ENCODE results near the gene CHMP4A. TPM values are rescaled to one million over a fixed set of nuclear protein-coding genes. Genes with fewer than 3 reads are reported as not detected.

The CHMP4A gene
- total and polyA plus RNA-seq, 2 of the 13 experiments (the other 11 are each of a cell fraction or from before 2014, with no cell fraction given): 83.6 to 113 TPM

DNA sequence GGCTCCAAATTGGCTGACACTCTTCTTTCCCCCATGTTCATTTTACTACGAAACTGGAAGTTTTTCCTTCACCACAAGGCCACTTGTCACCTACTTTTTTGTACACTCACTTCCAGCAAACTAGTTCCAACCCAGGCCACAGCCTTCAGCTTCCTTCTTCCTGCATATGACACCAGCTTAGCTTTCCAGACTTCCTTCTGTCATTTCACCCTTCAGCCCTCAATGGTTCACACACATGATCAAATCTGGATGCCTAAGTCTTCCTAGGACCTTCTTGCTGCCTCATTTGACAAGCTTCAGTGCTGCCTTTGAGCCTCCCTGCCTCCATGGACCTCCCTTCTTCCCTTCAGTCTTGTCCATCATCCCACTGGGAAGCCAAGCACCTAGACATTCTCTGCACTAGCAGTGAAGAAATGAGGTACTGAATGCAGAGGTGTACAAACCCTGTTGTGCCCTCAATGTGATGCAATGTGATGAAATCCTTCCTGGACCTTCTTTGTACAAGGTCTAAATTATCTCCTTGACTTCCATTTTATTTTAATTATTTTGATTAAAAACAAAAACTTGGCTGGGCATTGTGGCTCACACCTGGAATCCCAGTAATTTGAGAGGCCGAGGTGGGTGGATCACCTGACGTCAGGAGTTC is 45.7 kb downstream of the CHMP4A start (continued):
- TF ChIP-seq PAF1 (CRISPR knock-in tag; IDR thresholded peaks at IDR 0.05): 0 out of 2 replicates have a peak, but pooled peaks have one; percentile 64
- TF ChIP-seq, protein P1, sequence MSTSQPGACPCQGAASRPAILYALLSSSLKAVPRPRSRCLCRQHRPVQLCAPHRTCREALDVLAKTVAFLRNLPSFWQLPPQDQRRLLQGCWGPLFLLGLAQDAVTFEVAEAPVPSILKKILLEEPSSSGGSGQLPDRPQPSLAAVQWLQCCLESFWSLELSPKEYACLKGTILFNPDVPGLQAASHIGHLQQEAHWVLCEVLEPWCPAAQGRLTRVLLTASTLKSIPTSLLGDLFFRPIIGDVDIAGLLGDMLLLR (CRISPR knock-in tag; IDR thresholded peaks at IDR 0.05): no peak
- no peak for TF ChIP-seq IKZF4 (CRISPR knock-in tag; IDR thresholded peaks at IDR 0.05; ENCODE audit: borderline replicate concordance, low read depth, not compliant biosample characterization)
- no peak for TF ChIP-seq ZC3H13 (CRISPR knock-in tag; IDR thresholded peaks at IDR 0.05)
- no peak for TF ChIP-seq ZNF883 (CRISPR knock-in tag; IDR thresholded peaks at IDR 0.05; ENCODE audit: not compliant biosample characterization)
- no peak for TF ChIP-seq ZNF572 (CRISPR knock-in tag; IDR thresholded peaks at IDR 0.05)
- no peak for TF ChIP-seq TBX3 (IDR thresholded peaks at IDR 0.05; ENCODE audit: borderline replicate concordance)
- no peak for TF ChIP-seq ZNF496 (CRISPR knock-in tag; IDR thresholded peaks at IDR 0.05; ENCODE audit: insufficient replicate concordance)
- TF ChIP-seq, protein P2, sequence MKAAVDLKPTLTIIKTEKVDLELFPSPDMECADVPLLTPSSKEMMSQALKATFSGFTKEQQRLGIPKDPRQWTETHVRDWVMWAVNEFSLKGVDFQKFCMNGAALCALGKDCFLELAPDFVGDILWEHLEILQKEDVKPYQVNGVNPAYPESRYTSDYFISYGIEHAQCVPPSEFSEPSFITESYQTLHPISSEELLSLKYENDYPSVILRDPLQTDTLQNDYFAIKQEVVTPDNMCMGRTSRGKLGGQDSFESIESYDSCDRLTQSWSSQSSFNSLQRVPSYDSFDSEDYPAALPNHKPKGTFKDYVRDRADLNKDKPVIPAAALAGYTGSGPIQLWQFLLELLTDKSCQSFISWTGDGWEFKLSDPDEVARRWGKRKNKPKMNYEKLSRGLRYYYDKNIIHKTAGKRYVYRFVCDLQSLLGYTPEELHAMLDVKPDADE (CRISPR knock-in tag; IDR thresholded peaks at IDR 0.05): no peak
- peak; percentile 35 for TF ChIP-seq RBM22 (optimal IDR thresholded peaks at IDR 0.05; ENCODE audit: low read length)
- no peak for TF ChIP-seq RFXANK (CRISPR knock-in tag; IDR thresholded peaks at IDR 0.05)
- no peak for TF ChIP-seq MED1 (CRISPR knock-in tag; IDR thresholded peaks at IDR 0.05)
- no peak for TF ChIP-seq ZNF33A (CRISPR knock-in tag; IDR thresholded peaks at IDR 0.05; ENCODE audit: borderline replicate concordance)
- TF ChIP-seq CEBPB (IDR thresholded peaks at IDR 0.05; ENCODE audit: borderline replicate concordance, low read depth, low read length): peak; percentile 88
- TF ChIP-seq ZNF431 (CRISPR knock-in tag; IDR thresholded peaks at IDR 0.05; ENCODE audit: borderline replicate concordance, low read depth): no peak
- no peak for TF ChIP-seq ASH2L (IDR thresholded peaks at IDR 0.05; ENCODE audit: insufficient read length, low read depth, low read length)
- TF ChIP-seq, protein P3, sequence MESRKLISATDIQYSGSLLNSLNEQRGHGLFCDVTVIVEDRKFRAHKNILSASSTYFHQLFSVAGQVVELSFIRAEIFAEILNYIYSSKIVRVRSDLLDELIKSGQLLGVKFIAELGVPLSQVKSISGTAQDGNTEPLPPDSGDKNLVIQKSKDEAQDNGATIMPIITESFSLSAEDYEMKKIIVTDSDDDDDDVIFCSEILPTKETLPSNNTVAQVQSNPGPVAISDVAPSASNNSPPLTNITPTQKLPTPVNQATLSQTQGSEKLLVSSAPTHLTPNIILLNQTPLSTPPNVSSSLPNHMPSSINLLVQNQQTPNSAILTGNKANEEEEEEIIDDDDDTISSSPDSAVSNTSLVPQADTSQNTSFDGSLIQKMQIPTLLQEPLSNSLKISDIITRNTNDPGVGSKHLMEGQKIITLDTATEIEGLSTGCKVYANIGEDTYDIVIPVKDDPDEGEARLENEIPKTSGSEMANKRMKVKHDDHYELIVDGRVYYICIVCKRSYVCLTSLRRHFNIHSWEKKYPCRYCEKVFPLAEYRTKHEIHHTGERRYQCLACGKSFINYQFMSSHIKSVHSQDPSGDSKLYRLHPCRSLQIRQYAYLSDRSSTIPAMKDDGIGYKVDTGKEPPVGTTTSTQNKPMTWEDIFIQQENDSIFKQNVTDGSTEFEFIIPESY (CRISPR knock-in tag; IDR thresholded peaks at IDR 0.05): no peak; the same call in 1 of the 2 replicates
- TF ChIP-seq, protein P4, sequence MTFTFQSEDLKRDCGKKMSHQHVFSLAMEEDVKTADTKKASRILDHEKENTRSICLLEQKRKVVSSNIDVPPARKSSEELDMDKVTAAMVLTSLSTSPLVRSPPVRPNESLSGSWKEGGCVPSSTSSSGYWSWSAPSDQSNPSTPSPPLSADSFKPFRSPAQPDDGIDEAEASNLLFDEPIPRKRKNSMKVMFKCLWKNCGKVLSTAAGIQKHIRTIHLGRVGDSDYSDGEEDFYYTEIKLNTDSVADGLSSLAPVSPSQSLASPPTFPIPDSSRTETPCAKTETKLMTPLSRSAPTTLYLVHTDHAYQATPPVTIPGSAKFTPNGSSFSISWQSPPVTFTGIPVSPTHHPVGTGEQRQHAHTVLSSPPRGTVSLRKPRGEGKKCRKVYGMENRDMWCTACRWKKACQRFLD (CRISPR knock-in tag; IDR thresholded peaks at IDR 0.05; ENCODE audit: borderline replicate concordance): no peak
- TF ChIP-seq, protein P5, sequence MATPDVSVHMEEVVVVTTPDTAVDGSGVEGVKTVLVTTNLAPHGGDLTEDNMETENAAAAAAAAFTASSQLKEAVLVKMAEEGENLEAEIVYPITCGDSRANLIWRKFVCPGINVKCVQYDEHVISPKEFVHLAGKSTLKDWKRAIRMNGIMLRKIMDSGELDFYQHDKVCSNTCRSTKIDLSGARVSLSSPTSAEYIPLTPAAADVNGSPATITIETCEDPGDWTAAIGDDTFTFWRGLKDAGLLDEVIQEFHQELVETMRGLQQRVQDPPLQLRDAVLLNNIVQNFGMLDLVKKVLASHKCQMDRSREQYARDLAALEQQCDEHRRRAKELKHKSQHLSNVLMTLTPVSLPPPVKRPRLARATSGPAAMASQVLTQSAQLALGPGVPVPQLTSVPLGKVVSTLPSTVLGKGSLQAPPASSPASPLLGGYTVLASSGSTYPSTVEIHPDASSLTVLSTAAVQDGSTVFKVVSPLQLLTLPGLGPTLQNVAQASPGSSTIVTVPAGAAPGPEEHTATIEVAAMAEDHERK (CRISPR knock-in tag; IDR thresholded peaks at IDR 0.05; ENCODE audit: low read depth): no peak
- no peak for TF ChIP-seq SETDB1 (CRISPR knock-in tag; IDR thresholded peaks at IDR 0.05; ENCODE audit: borderline replicate concordance)
- TF ChIP-seq, protein P6, sequence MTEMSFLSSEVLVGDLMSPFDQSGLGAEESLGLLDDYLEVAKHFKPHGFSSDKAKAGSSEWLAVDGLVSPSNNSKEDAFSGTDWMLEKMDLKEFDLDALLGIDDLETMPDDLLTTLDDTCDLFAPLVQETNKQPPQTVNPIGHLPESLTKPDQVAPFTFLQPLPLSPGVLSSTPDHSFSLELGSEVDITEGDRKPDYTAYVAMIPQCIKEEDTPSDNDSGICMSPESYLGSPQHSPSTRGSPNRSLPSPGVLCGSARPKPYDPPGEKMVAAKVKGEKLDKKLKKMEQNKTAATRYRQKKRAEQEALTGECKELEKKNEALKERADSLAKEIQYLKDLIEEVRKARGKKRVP (CRISPR knock-in tag; IDR thresholded peaks at IDR 0.05): peak in 1 of 2 experiments; percentile 94; a peak in 2 of 4 replicates
- no peak for TF ChIP-seq ZNF136 (CRISPR knock-in tag; IDR thresholded peaks at IDR 0.05; ENCODE audit: low read depth)

Measured in HepG2 (cell line).